ENCODE measurements around the gene KIF1B. TPM values are rescaled to one million over a fixed set of nuclear protein-coding genes. Genes with fewer than 3 reads are reported as not detected.

Gene KIF1B
- total RNA-seq, 1 experiment from 2014 or later = 28.1 TPM

DNA sequence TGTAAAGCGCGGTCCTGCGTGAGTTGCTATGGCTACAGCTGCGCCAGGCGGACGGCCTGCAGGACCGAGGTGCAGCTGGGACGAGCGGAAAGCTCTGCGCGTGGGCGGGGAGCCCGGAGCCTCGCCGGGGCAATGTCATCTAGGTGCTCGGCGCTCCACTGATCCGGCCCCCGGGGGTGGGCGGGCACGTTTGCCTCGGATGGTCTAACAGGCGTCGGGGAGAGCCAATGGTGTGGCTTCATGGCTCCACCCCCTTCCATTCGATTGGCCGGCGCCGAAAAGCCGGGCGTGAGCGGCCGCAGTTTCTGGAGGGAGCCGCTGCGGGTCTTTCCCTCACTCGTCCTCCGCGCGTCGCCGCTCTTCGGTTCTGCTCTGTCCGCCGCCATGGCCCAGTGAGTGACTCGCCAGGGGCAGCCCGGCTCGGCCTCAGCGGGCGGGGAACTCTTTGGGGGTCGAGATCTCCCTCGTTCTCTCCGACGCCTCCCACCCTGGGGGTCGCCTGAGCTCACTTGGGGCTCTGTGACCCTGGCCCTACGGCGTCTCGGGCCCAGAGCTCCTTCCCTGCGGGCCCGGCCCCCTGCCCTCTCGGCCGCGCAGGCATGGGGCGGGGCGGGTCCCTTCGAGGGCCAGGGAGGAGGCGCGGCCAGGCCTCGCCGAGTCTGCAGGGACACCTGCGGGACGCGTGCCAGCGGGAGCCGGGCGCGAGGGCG lies 188.5 kb downstream of the KIF1B start, which contains the start of gene PGD (continued):
- TF ChIP-seq, protein P1, sequence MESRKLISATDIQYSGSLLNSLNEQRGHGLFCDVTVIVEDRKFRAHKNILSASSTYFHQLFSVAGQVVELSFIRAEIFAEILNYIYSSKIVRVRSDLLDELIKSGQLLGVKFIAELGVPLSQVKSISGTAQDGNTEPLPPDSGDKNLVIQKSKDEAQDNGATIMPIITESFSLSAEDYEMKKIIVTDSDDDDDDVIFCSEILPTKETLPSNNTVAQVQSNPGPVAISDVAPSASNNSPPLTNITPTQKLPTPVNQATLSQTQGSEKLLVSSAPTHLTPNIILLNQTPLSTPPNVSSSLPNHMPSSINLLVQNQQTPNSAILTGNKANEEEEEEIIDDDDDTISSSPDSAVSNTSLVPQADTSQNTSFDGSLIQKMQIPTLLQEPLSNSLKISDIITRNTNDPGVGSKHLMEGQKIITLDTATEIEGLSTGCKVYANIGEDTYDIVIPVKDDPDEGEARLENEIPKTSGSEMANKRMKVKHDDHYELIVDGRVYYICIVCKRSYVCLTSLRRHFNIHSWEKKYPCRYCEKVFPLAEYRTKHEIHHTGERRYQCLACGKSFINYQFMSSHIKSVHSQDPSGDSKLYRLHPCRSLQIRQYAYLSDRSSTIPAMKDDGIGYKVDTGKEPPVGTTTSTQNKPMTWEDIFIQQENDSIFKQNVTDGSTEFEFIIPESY (IDR thresholded peaks at IDR 0.05; ENCODE audit: extremely low read depth, insufficient replicate concordance, low read length) = peak; percentile 4

DNA sequence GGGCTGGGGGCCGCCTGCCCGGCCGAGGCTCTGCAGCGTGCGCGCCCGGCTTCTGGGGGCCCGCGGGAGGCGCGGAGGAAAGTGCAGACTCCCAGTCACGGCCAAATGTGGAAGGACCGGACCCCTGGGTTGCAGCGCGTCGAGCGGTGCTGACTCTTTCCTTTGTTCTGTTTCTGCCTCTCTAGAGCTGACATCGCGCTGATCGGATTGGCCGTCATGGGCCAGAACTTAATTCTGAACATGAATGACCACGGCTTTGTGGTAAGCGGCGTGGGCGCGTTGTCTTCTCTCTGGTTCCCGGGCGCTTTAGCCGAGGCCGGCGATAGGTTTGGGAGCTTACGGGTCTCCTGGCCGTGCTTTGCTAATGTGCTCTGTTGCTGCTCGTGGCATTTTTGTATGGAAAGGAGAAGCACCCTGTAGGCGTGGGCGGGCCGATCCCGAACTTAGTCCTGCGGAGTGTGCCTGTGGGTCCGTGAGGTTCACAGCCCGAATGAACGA lies 189.1 kb downstream of the KIF1B start:
- Histone ChIP-seq H3K9me2 (ENCODE audit: insufficient read depth) (no peaks in the 10 kb centered on the region), H3K36me3 (ENCODE audit: control insufficient read depth in 1 of 2, insufficient read depth in 2 of 2, low read length in 2 of 2) (peaks cover 16 to 17% of the 10 kb centered on the region in 2 experiments; a peak in 2 of 4 replicates), H3K4me1 (ENCODE audit: control insufficient read depth in 1 of 2, insufficient read depth in 2 of 2, low read length in 2 of 2) (peaks cover 6 to 23% of the 10 kb centered on the region in 2 experiments; a peak in 3 of 4 replicates), H3K27me3 (ENCODE audit: insufficient read depth, low read length) (no peaks in the 10 kb centered on the region), H3K4me3 (replicated peaks in 1 of 2; ENCODE audit: low read depth in 1 of 2, low read length in 2 of 2) (peak overlapping the region; percentile 53 to 82), H2AFZ (ENCODE audit: low read depth, low read length, poor library complexity, severe bottlenecking) (no peak overlapping the region), H3K79me2 (ENCODE audit: insufficient read depth, low read length) (peaks cover 27% of the 10 kb centered on the region), H3K4me2 (ENCODE audit: low read length) (peak overlapping the region; percentile 96), H4K20me1 (ENCODE audit: insufficient read depth) (no peaks in the 10 kb centered on the region), H3K9ac (ENCODE audit: low read length) (peak overlapping the region; percentile 81), H3K27ac (ENCODE audit: low read depth, low read length) (peak overlapping the region; percentile 94), H3K9me3 (ENCODE audit: control insufficient read depth in 1 of 2, insufficient read depth in 1 of 2, low read depth in 1 of 2, low read length in 2 of 2) (no peaks in the 10 kb centered on the region)
- BruUV-seq (replicated peaks) = TSS peak; percentile 74
- intact Hi-C loops (cut with micrococcal nuclease) = no loop called here
- ATAC-seq = no peak
- RAD21 ChIA-PET (ENCODE audit: low non-redundant PET in 1 of 2, low total read pairs in 2 of 2, uncharacterized antibody in 2 of 2, unreplicated experiment in 2 of 2) = no interaction called here
- DNase-seq (ENCODE audit: low read depth, low spot score) = no peak
- POLR2A ChIA-PET = interaction anchor here (2.1 kb wide), 1 partner anchor 12 kb away, joined by 11 read pairs; no protein-coding TSS in a partner anchor
- CTCF ChIA-PET = interaction anchor here (1.0 to 1.2 kb wide), 2 partner anchors 12 to 31 kb away, joined by 3 to 8 read pairs; partner anchors contain the start of gene CENPS
- TF ChIP-seq YY1 (IDR thresholded peaks at IDR 0.05; ENCODE audit: extremely low read depth, insufficient replicate concordance, low read depth, low read length) (no peak), ZFX (IDR thresholded peaks at IDR 0.05) (peak; percentile 60; the same call in 1 of the 2 replicates), EGR1 (IDR thresholded peaks at IDR 0.05; ENCODE audit: low read depth) (peak; percentile 69)
- TF ChIP-seq, protein P2, sequence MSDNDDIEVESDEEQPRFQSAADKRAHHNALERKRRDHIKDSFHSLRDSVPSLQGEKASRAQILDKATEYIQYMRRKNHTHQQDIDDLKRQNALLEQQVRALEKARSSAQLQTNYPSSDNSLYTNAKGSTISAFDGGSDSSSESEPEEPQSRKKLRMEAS (IDR thresholded peaks at IDR 0.05) = peak; percentile 11; the same call in 1 of the 2 replicates

Measured in HCT116 (cell line).